ENCODE measurements around the gene GHR.

GHR gene

DNA sequence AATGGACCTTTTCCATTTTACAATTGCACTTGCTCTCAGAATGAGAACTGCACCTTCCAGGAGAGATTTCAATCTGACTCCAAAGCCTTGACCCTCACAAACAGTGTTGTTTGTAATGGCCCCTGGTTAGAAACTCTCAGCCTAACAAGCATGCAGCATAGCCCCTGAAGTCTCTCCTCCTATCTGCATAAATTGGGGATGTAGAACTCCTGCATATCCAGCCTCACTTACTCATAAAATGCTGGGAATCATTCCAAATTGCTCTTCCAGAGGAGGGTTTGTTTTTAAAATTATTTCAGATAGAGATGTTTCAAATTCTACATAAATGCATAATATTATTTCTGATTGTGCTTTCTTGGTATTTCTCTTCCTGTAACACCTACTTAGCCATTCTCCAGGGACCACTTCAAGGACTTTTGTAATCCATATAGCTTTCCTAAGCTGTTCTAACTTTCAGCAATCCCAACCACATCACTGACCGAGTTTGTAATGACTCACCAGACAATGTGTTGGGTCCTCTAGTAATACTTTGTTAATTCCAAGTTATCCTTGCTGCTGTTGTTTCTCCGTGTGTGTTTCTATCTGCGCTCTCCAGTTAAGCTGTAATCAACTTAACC lies 189.6 kb downstream of the GHR start:
- DNase-seq: no peak

GRCh38 chr5:42614509-42614908 lies 191.3 kb downstream of the GHR start:
- no peak for DNase-seq

GRCh38 chr5:42620579-42621216 lies 197.5 kb downstream of the GHR start:
- no peak for DNase-seq

DNA sequence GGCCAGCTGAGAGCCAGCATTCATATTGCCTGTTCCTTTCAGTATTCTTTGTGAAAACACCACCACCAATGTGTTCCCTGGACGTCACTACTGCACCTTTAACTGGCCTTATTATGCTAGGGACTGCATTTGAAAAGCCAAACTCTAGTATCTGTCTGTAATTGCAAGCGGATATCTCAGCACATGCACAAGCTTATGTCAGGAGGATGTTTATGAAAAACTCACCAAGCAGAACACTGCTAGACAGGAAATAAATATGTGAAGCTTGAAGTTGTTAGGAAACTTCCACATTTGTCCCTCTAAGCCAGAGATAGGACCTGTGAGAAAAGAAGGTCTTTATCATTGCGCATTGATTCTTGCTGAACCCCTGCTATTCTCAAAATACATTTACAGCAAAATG lies 198.0 kb downstream of the GHR start:
- DNase-seq: no peak

DNA sequence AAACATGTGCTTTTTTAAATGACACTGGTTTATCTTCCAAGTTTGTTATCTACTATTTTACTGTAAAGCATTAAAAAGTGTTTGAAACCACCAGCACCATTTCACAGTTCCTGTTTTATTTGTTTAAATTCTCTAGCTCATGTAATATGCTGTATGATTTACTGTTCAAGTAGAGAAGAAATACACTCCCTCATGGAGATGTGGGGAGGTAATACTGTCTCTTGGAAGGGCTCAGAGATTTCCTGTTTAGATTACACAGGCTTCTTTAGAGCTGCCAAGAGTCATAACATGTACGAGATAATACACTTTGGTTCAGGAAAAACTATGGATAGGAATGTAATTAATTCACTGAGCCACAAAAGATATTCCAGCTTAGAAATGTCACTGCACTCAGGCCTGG lies 198.4 kb downstream of the GHR start:
- no peak for DNase-seq

- DNase-seq: no peak
Observed at GRCh38 chr5:42624912-42625311, 201.7 kb downstream of the GHR start.

DNA sequence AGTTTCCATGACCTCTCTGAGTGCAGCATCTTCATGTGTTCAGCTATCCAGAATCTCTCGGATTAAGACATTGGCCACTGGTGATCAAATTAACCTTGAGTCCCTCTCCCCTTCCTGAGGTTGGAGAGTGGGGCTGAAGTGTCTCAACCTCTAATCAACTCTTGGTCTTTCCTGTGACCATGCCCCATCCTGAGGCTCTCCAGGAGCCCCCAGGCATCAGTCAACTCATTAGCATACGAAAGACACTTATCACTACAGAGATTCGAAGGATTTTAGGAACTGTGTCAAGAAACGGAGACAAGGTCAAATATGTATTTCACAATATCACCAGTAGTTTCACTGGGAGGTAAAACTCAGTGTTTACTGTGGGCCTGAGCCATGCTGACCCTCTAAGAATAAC lies 203.2 kb downstream of the GHR start:
- no peak for DNase-seq

DNA sequence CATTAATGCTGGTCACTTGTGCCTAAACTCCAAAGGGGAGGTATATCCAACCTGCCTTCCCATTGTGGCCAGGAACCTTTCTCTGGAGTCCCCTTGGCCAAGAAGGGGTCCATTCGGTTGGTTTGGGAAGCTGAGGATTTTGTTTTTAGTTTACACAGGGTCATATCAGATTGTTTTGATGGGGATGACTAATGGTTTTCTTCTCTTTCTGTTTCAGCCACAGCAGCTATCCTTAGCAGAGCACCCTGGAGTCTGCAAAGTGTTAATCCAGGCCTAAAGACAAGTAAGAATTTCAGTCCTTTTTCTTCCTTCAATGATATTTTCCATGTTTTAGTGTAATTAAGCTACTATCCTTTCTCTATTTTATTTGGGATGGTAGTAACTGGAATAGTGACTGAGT lies 205.6 kb downstream of the GHR start:
- DNase-seq: no peak

DNA sequence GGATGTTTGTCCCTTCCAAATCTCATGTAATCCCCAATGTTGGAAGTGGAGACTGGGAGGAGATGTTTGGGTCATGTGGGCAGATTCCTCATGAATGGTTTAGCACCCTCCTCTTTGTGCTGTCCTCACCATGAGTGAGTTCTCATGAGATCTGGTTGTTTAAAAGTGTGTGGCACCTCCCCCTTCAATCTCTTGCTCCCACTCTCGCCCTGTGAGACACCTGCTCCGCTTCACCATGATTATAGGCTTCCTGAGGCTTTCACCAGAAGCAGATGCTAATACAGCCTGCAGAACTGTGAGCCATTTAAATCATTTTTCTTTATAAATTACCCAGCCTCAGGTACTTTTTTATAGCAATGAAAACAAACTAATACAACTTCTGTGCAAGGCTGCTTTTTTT lies 206.0 kb downstream of the GHR start:
- DNase-seq: no peak

DNA sequence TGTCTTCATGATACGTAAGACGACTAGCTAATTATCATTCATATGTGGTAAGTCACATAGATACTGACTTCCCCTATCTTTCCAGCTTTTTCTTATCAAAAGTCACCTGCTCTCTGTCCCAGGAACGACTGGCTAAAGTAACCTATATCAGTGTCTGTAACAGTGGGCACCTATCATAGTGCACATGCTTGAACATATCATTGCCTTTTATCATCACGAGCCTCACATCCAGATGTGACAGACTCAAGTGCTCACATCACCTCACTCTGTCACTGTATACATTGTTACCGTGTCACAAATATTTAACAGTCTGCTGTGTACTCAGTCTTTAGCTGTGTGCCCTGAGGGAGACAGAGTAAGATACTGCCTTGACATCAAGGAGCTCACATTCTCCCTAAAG lies 208.0 kb downstream of the GHR start:
- DNase-seq: no peak

GRCh38 chr5:42632354-42632900 lies 209.2 kb downstream of the GHR start:
- DNase-seq: no peak

DNA sequence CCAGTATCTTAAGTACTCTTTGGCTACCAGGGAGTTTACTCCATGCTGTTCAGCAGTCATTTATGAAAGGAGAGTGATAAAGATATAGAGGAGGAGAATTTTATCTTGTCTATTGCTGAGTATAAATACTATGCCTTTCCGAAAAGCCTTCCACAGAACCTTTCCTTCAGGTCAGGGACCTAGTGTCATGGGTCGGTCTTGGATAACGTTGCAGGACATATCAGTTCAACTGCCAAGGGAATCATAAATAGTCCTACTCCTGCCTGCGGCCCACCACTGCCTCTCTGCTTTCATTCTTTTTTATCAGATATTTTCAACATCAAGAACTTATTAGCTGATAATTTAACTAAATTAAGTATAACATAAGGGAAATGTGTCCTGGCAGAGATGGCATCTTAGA lies 211.3 kb downstream of the GHR start:
- DNase-seq: no peak

GRCh38 chr5:42636425-42636824 lies 213.2 kb downstream of the GHR start:
- DNase-seq: no peak

DNA sequence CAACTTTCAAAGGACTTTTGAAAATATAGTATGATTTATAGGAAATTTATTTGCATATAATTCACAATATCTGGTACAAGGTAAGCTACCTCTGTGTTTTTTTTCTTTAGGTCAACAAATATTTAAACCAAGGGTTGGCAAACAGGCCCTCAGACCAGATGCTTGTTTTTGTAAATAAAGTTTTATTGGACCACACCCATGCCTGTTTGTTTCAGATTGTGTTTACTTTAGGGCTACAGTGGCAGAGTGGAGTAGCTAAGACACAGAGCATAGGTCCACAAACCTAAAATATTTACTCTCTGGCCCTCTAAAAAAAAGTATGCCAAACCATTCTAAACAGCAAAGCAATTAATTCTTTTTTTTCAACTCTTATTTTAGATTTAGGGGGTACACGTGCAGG lies 213.7 kb downstream of the GHR start:
- DNase-seq: no peak

DNA sequence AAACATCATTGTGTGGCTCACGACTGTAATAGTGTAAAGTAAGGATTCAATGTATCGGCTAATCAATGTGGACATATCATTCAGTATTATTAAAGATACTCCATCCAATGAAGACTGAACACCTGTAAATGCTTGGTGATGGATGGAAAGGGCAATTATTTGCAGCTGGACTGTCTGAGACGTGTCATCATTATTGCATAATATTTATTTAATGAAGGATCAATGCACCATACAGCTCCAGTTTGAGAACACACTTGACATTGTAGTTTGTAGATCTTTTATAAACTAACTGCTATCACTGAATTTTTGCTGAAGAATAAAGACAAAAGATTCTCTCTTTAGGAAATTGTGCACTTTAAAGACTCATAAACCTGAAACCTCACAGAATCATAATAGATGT lies 215.7 kb downstream of the GHR start:
- no peak for DNase-seq

- DNase-seq: no peak
Observed at GRCh38 chr5:42640835-42641234, 217.6 kb downstream of the GHR start.

GRCh38 chr5:42641336-42642005 lies 218.2 kb downstream of the GHR start:
- no peak for DNase-seq

- no peak for DNase-seq
Observed at GRCh38 chr5:42642006-42642405, 218.8 kb downstream of the GHR start.

- no peak for DNase-seq
Observed at GRCh38 chr5:42643360-42643759, 220.1 kb downstream of the GHR start.

GRCh38 chr5:42645138-42645537 lies 221.9 kb downstream of the GHR start:
- DNase-seq: no peak

- DNase-seq: no peak
Observed at GRCh38 chr5:42648036-42648435, 224.8 kb downstream of the GHR start.

GRCh38 chr5:42648915-42649314 lies 225.7 kb downstream of the GHR start:
- no peak for DNase-seq

- DNase-seq: no peak
Observed at GRCh38 chr5:42650084-42650483, 226.8 kb downstream of the GHR start.

DNA sequence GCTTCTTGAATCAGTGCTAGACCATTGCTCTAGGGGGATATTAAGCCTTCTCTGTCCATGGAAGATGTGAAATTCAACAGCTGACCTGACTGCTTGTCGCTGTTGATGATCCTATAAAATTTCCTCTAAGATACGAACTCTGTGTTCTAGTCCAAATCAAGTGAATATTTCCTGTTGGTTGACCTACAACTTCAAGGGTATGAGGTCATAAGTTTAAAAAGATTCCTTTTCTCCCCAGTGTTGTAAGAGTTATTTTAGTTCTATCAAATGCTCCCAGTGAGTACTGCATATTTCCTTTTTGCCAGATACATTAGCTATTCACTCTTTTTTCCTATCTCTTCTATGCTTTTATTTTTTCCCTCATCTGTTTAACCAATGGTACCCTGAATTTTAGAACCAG lies 230.5 kb downstream of the GHR start:
- no peak for DNase-seq
